OCI-LY3 (cell line): ENCODE data around the gene FILIP1L.

ENCODE experiments used
- EZH2phosphoT487 ChIP-seq: fragments of 200-600 bp; shearing (Covaris generic); IDR thresholded peaks from 2 replicates; pipeline ENCODE4 v1.6.1; 2018; ENCODE audit warnings: antibody characterized with exemption, mixed run types, low read depth
- TF ChIP-seq, protein P1 (sequence below): fragments of 200-600, 300-600 bp; sonication (generic); IDR thresholded peaks from 2 replicates; pipeline ENCODE4 v1.5.1; 2014; ENCODE audit warnings: antibody characterized with exemption, low read length, low read depth

GRCh38 chr3:99852851-99853250, 261.4 kb downstream of the FILIP1L start:
- TF ChIP-seq, protein P1, sequence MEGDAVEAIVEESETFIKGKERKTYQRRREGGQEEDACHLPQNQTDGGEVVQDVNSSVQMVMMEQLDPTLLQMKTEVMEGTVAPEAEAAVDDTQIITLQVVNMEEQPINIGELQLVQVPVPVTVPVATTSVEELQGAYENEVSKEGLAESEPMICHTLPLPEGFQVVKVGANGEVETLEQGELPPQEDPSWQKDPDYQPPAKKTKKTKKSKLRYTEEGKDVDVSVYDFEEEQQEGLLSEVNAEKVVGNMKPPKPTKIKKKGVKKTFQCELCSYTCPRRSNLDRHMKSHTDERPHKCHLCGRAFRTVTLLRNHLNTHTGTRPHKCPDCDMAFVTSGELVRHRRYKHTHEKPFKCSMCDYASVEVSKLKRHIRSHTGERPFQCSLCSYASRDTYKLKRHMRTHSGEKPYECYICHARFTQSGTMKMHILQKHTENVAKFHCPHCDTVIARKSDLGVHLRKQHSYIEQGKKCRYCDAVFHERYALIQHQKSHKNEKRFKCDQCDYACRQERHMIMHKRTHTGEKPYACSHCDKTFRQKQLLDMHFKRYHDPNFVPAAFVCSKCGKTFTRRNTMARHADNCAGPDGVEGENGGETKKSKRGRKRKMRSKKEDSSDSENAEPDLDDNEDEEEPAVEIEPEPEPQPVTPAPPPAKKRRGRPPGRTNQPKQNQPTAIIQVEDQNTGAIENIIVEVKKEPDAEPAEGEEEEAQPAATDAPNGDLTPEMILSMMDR, result no peak
- no peak for TF ChIP-seq EZH2phosphoT487
